NCI-H526 (cell line): ENCODE results near the gene CCER1.
A peak's percentile ranks its signal among the peaks of the same experiment; 100 is the strongest.

Experiments used
- DNase-seq, 2 experiments: peaks; one replicate each; lab custom pipeline; 2025; lab: John Stamatoyannopoulos, UW

CCER1 gene

DNA sequence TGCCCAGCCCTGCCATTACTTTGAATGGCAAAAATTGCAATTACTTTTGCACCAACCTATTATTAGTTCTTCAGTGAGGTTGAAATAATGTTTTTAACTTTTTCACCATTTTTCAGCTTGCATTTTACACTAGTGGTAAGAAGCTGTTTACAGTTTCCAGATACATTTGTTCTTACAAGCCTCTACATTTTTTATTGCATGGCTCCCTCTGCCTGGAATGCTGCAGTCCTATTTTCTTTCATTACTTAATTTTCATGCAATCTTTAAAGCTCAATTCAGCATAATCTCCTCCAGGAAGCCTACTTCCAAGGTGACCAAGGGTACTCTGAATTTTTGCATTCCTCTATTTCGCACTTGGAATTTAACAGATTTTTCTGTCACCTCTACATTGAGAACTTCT lies 33.4 kb downstream of the CCER1 start:
- no peak for DNase-seq

DNA sequence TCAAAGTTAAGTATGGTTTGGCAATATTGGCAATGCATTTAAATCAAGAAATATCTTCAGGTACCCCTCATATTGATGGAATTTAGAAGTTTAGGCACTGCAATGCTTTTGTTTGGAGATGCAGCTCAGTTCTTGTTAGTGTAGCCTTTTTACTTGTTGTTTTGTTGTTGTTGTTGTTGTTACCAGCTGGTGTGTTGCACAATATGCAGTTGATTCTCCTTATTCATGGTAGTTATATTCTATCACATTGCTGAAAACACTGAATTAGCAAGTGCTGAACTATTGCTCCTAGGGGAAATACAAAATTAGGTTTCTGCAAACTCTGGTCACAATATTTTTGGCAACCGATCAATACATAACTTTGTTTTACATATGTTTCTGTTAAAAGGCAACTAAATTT lies 34.8 kb downstream of the CCER1 start:
- DNase-seq, result no peak

DNA sequence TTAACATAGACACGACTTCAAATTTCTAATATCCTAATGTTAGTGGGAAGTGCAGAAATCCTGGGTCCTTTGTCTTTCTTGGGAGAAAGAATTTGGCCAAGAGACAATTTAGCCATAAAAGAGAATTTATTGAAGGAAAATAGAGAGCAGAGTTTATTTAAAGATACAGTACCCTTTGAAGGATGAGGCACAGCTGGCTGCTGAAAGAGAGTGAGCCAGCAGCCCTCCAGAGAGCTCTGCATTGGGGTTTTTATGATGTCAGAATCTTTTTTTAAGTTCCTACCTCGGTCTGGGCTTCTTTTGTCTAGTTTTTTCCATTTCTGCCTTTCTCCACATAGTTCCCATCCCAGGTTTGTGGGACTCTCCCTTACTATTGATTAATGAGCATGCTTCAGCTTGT lies 37.5 kb downstream of the CCER1 start:
- DNase-seq, result no peak

DNA sequence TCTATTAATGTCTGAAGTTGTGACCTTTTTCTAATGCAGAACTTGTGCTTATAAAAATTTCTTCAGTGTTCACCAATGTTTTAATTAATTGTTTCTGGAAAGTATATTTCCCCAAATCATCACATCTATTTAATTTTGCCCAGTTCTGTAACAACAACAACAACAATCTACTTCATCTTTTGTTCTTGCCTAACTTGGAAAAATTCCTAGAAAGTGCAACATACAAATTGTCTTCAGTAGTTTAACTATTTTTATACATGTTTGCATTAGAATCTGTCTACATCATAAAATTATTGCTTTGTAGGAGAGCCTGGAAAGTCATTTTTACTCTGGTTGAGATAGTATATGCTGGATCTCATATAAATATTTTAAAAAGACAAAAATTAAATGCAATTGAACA lies 38.5 kb downstream of the CCER1 start:
- DNase-seq, result no peak

DNA sequence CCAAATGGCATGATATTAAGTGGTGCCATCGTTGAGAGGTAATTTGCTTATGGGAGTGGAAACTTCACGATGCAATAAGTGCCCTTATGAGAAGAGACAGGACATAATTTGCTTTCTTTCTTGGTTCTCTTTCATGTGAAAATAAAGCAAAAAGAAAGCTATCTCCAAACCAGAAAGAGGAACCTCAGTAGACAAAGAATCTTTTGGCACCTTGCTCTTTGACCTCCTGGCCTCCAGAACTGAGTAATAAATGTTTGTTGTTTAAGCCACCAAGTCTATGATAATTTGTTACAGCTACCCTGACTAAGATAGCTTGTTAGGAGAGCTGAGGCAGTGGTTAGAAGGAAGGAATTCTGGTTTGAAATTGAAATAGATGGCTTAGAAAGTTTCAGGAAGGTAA lies 39.6 kb downstream of the CCER1 start:
- no peak for DNase-seq

DNA sequence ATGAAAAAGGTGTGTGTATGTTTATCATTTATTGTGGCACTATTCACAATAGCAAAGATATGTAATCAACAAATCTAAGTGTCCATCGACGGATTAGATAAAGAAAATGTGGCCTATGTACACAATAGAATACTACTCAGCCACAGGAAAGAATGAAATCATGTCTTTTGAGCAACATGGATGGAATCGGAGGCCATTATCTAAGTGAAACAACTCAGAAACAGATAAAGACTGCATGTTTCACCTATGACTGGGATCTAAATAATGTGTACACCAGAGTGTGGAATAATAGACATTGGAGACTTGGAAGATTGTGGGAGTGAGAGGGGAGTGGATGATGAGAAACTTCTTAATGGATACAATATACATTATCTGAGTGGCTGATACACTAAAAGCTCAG lies 44.0 kb downstream of the CCER1 start:
- no peak for DNase-seq

DNA sequence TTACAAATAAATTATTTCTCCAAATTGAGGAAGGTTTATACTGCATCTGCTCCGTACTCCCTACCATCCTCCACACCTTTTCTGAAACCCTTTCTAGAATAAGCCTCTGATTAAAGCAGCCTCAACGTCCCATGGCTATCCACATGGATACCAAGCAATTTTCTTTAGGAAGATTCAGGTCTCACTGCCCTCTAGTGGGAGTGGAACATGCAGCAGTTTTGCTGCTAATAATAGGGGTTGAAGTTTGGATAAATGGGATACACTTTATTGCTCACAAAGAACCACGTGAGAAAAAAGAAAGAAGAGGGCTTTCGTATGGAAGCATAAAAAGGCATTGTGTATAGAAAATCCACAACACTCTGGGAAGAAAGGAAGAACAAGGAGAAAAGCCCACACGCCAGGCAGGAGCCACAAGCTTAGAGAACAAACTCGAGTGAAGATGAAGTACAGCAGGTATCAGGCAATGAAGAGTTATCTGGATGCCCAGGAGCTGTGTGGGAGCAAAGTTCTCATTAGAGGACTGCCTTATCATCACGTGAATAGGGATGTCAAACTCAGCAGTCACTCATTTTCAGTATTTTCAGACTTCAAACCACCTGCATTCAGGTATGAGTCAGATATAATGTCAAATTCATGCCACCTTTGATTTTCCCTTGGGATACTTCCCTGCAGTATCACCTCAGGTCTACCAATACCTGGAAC lies 45.8 kb downstream of the CCER1 start:
- DNase-seq, result peak; percentile 47 to 74

DNA sequence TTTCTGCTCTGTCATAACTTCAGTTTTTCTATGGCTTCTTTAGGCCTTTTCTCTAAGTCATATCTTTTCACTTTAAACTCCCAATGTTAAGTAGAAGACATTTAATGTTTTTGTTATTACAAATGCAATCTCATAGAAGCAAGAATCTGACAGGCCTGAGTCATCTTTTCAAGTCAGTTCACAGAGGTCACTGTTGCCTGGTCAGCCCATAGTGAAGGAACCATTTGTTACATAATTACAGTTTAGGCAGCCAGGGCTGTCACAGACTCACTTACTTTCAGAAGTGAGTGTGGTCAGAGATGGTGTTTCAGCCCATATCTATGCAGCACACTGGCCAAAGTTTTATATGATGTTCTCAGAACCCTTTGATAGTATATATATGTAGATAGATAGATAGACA lies 46.5 kb downstream of the CCER1 start:
- no peak for DNase-seq

DNA sequence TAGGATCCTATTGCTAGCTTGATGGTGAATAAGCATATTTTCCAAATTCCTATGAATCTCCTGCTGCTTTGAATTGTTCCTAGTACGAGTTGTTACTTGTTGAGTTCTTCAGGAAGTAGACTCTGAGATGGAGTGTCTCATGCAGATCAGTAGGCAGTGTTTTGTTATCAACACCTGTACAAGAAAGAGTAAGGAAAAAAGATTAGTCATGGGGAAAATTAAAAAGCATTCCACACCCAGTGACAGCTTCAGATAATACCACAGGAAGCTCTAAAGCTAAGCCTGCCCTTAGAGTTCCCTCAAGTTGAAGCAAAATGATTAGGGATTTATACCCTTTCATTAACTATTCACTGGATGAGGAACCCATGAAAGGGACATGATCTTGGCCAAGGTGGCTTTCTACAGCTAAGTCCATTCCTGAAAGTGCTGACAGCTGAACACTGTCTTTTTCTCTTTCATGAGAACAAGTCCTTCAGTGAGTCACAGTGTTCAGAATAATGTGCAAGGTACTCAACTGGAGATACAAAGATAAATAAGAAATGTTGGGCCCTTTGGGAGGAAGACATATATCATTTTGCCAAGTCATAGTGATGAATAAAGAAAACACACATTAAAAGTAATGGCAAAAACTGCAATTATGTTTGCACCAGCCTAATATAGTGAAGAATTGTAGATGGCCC lies 49.1 kb downstream of the CCER1 start:
- DNase-seq, result no peak

DNA sequence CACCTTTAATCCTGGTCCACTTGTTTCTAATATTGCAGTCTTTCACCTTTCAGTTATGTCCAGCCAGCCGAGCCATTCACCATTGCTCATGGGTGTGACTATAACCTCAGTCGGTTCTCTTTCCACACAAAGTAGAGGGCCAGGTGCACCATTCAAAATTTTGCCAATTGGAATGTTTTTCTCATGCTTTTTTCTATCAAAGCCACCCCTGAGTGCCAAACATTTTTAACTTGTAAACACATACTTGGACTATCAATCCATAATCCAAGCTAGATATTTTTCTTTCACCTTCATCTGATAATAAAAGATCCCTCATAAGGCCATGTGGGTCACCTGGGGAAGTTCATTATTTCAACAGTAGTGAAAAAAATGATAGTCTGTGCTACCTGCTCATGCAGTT lies 52.4 kb downstream of the CCER1 start:
- no peak for DNase-seq
